IPS-20b (cell line): ENCODE results near the gene BPTF.
"Not testable (repeated sequence)": the region's sequence is repeated elsewhere in the genome, so short reads cannot be mapped to it uniquely, and the experiment has no call there.

Source experiments
- H3K27ac ChIP-seq: one replicate; pipeline ENCODE4 v1.5.1; 2013; ENCODE audit warnings: low read length
- H3K27me3 ChIP-seq: 2 replicates; pipeline ENCODE4 v1.6.1; 2013; ENCODE audit warnings: mild to moderate bottlenecking, low read length, inconsistent platforms; ENCODE audit not compliant: insufficient read depth
- H3K36me3 ChIP-seq: 2 replicates; pipeline ENCODE4 v1.6.1; 2013; ENCODE audit warnings: low read depth, mild to moderate bottlenecking, inconsistent platforms, low read length, moderate library complexity; ENCODE audit not compliant: insufficient read depth
- H3K4me1 ChIP-seq: 2 replicates; pipeline ENCODE4 v1.6.1; 2013; ENCODE audit warnings: mild to moderate bottlenecking, control low read depth, inconsistent platforms, low read length, moderate library complexity; ENCODE audit not compliant: insufficient read depth
- H3K4me3 ChIP-seq: 2 replicates; pipeline ENCODE4 v1.5.1; 2013; ENCODE audit warnings: mild to moderate bottlenecking, low read length, inconsistent platforms
- H3K9ac ChIP-seq: 2 replicates; pipeline ENCODE4 v1.6.1; 2013; ENCODE audit warnings: low read depth, mild to moderate bottlenecking, inconsistent platforms, low read length, moderate library complexity
- H3K9me3 ChIP-seq: 2 replicates; pipeline ENCODE4 v1.6.1; 2013; ENCODE audit warnings: mild to moderate bottlenecking, low read depth, low read length, inconsistent platforms; ENCODE audit not compliant: insufficient read depth

Gene BPTF

DNA sequence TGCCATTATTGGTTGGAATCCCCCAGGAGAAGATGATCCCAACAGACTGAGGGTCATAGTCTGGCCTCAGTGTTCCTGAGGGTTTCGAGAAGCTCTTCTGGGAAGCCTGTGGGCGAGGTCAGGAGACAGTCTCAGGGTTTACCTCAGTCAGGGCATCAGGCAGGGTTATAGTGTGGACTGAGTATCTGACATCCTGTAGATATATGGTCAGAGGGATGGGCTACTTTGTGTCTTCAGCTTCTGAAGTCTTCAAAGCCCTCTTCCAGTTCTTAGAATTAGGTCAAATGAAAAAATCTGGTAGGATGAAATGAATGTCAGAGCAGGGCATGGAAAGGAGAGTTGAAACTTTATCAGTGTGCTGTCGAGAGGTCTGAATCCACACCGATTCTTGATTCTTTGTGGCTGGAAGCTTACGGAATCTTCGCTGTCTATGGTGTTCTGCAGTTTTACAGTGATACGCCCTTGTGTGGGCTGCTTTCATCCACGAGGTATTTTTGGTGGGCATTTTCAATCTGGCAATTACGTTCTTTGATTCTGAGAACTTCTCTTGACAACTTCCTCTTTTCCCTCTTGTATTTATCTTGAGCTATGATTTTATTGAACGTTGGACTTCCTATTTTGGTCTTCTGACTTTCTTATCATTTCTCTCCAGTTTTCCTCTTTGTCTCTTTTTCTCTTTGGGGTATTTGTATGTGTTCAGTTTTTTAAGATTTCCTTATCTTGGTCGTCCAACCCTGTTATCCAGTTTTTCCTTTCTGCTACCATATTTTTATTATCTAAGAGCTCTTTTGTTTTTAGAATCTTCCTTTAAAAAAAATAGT is 30.4 kb downstream of the BPTF start:
- Histone ChIP-seq H3K9ac (no peak overlapping the region), H3K9me3 (no peaks in the 10 kb centered on the region), H3K36me3 (peaks cover 33% of the 10 kb centered on the region), H3K4me1 (no peaks in the 10 kb centered on the region), H3K27ac (no peak overlapping the region), H3K27me3 (no peaks in the 10 kb centered on the region), H3K4me3 (no peak overlapping the region)

- H3K27ac ChIP-seq, H3K9ac ChIP-seq, H3K27me3 ChIP-seq, H3K4me3 ChIP-seq, H3K9me3 ChIP-seq, H3K4me1 ChIP-seq: not testable (repeated sequence)
- H3K36me3 ChIP-seq, result peaks cover 36% of the 10 kb centered on the region
Measured at GRCh38 chr17:67856402-67856801, 31.1 kb downstream of the BPTF start.

GRCh38 chr17:67862614-67863217 is 37.4 kb downstream of the BPTF start:
- Histone ChIP-seq H3K36me3 (peaks cover 31% of the 10 kb centered on the region), H3K4me3 (no peak overlapping the region), H3K27me3 (no peaks in the 10 kb centered on the region), H3K27ac (no peak overlapping the region), H3K4me1 (no peaks in the 10 kb centered on the region), H3K9ac (no peak overlapping the region), H3K9me3 (no peaks in the 10 kb centered on the region)

DNA sequence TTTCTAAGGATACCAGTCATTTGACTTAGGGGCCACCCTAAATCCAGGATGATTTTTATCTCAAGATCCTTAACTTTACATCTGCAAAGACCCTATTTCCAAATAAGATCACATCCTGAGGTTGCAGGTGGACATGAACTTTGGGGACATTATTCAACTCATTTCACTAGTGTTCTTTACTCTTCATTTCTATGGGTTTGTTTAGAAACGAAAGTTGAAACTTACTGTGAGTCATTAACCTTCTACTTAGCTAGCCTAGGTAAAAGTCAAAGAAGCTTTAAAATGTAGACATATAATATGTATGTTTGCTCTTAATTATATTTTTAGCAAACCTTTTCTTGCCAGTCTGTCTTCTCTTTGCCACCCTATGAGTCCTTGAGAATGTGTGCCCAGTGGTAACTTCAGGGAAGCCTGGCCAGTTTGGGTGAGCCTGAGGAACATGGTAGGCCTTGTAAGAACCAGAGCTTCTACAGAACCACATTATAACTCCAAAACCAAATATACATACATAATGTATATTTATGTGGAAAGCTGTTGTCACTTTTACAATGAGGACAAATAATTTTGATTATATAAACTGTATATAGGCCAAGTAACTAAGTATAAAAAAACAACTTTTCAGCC is 38.4 kb downstream of the BPTF start:
- H3K27me3 ChIP-seq, result no peaks in the 10 kb centered on the region
- no peak overlapping the region for H3K9ac ChIP-seq

DNA sequence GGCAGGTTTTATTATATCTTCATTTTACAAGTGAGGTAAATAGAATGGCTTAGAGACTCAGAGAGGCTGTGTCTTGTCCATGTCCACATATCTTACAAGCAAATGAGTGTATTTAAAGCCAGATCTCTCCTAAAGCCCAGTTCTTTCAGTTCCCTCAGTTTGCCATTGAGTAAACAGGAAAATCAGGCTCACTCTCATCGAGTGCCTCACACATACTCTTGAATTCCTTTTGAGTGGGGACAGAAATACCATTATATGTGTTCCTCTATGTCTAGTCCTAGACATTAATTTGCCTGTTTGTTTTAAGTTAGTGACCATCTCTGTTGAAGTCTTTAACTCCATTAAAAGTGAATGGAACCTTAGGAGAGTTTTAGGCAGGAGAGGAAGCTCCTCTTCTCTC is 40.1 kb downstream of the BPTF start:
- Histone ChIP-seq H3K4me3 (no peak overlapping the region), H3K9me3 (no peaks in the 10 kb centered on the region), H3K27me3 (no peaks in the 10 kb centered on the region), H3K36me3 (peaks cover 42% of the 10 kb centered on the region), H3K9ac (no peak overlapping the region), H3K27ac (no peak overlapping the region), H3K4me1 (no peaks in the 10 kb centered on the region)

More for the DNA sequence above, 38.4 kb downstream of the BPTF start:
- Histone ChIP-seq H3K36me3 (peaks cover 37% of the 10 kb centered on the region), H3K4me3 (no peak overlapping the region), H3K4me1 (no peaks in the 10 kb centered on the region), H3K9me3 (no peaks in the 10 kb centered on the region), H3K27ac (no peak overlapping the region)

DNA sequence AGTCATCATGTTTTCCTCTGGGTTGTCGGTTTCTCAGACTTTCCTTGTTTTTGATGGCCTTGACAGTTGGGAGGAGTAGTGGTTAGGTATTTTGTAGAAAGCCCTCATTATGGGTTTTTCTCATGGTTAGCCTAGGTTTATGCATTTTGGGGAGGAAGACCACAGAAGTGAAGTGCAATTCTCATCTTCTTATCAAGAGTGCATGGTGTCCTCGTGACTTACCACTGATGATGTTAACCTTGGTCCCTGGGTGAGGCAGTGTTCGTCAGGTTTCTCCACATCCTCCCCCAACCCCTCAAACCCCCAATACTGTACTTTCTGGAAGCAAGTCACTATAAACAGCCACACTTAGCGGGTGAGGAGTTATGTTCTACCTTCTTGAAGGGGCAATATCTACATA is 42.3 kb downstream of the BPTF start:
- Histone ChIP-seq H3K9me3 (no peaks in the 10 kb centered on the region), H3K9ac (no peak overlapping the region), H3K27me3 (no peaks in the 10 kb centered on the region), H3K4me3 (no peak overlapping the region), H3K4me1 (no peaks in the 10 kb centered on the region), H3K36me3 (peaks cover 31% of the 10 kb centered on the region), H3K27ac (no peak overlapping the region)

- Histone ChIP-seq H3K4me1 (no peaks in the 10 kb centered on the region), H3K9me3 (no peaks in the 10 kb centered on the region), H3K36me3 (peaks cover 31% of the 10 kb centered on the region), H3K9ac (no peak overlapping the region), H3K27ac (no peak overlapping the region), H3K4me3 (no peak overlapping the region), H3K27me3 (no peaks in the 10 kb centered on the region)
Measured at GRCh38 chr17:67868176-67868575, 42.9 kb downstream of the BPTF start.

DNA sequence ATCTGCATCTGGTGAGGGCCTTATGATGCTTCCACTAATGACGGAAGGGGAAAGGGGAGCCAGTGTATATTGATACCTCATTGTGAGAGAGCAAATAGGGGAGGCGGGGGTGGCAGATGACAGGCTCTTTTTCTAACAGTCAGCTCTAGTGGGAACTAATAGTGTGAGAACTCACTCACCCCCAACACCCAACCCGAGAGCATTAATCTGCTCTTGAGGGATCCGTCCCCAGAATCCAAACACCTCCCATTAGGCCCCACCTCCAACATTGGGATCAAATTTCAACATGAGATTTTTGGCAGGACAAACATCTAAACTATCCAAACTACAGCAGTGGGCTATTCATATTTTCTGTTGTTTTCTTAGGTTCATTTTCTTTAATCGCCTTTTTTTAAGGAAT is 54.4 kb downstream of the BPTF start:
- Histone ChIP-seq H3K36me3 (peaks cover 62% of the 10 kb centered on the region), H3K9me3 (no peaks in the 10 kb centered on the region; the same call in 1 of the 2 replicates), H3K27me3 (no peaks in the 10 kb centered on the region), H3K4me3 (no peak overlapping the region), H3K27ac (no peak overlapping the region), H3K4me1 (peaks cover 6% of the 10 kb centered on the region; the same call in 1 of the 2 replicates), H3K9ac (no peak overlapping the region)

- peaks cover 6% of the 10 kb centered on the region; the same call in 1 of the 2 replicates for H3K4me1 ChIP-seq
- H3K9ac ChIP-seq, result no peak overlapping the region
- no peak overlapping the region for H3K4me3 ChIP-seq
- no peak overlapping the region for H3K27ac ChIP-seq
- H3K27me3 ChIP-seq, result no peaks in the 10 kb centered on the region
- H3K36me3 ChIP-seq, result peaks cover 63% of the 10 kb centered on the region
- H3K9me3 ChIP-seq, result no peaks in the 10 kb centered on the region; the same call in 1 of the 2 replicates
Measured at GRCh38 chr17:67881083-67881482, 55.8 kb downstream of the BPTF start.

DNA sequence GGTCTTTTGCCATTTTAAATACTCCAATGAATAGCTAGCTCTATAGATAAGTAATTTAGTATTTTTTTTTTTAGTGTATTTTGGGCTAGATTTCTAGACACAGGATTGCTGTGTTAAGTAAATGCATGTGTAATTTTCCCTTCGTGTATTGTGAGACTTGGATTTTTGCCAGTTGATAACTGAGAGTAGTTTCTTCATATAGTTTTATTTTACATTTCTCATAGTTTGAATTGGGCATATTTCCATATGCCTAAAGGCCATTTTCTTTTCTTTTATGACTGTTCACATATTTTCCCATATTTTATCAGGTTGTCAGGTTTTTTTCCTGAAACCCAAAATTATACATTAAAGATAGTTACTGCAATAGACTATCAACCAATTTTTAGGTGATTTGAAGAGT is 59.4 kb downstream of the BPTF start:
- H3K9ac ChIP-seq, result no peak overlapping the region
- no peak overlapping the region for H3K4me3 ChIP-seq
- H3K27ac ChIP-seq, result no peak overlapping the region
- H3K36me3 ChIP-seq, result peaks cover 60% of the 10 kb centered on the region
- peaks cover 3% of the 10 kb centered on the region; the same call in 1 of the 2 replicates for H3K4me1 ChIP-seq
- no peaks in the 10 kb centered on the region; the same call in 1 of the 2 replicates for H3K9me3 ChIP-seq
- H3K27me3 ChIP-seq, result no peaks in the 10 kb centered on the region

DNA sequence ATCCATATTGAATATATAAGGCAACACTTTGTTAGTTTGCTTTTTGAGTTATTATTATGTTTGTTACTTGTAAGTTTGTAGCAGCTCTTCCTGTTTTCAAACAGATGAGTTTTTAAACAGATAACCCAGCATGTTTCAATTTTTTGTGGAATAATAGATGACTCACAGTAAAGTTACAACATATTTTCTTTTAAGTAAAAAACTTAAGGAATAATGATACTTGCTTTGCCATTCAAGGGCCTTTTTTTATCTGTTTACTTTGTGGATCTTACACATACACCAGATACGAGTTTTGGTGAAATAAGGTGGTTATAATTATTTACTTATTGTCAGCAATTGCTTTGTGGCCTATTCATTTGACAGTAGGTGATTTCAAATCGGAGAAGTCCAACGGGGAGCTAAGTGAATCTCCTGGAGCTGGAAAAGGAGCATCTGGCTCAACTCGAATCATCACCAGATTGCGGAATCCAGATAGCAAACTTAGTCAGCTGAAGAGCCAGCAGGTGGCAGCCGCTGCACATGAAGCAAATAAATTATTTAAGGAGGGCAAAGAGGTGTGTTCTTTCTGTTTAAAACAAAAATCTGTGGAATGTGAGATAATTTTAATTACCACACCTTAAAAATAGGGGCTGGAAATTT is 66.3 kb downstream of the BPTF start:
- Histone ChIP-seq H3K27me3 (no peaks in the 10 kb centered on the region), H3K4me3 (no peak overlapping the region), H3K27ac (no peak overlapping the region), H3K4me1 (no peaks in the 10 kb centered on the region), H3K9me3 (no peaks in the 10 kb centered on the region), H3K36me3 (peaks cover 93% of the 10 kb centered on the region), H3K9ac (no peak overlapping the region)
